Coronary artery (tissue), 2 donors: ENCODE results near the gene RNF166.

Experiments used
- DNase-seq: peaks from one replicate; pipeline ENCODE4 v3.0.0-alpha.2; 2017; ENCODE audit warnings: low spot score
- H3K27ac ChIP-seq, 2 donors: fragments of 200-600 bp; sonication (generic); one replicate each; pipeline ENCODE4 v1.5.1; 2016 to 2019
- H3K4me3 ChIP-seq: fragments of 200-600 bp; sonication (generic); 2 replicates; pipeline ENCODE4 v1.5.1; 2016; ENCODE audit warnings: mild to moderate bottlenecking, moderate library complexity
- CTCF ChIP-seq: fragments of 200-600 bp; sonication (generic); IDR thresholded peaks from one replicate; pipeline ENCODE4 v1.5.1; 2019; ENCODE audit warnings: antibody characterized with exemption

Gene RNF166

DNA sequence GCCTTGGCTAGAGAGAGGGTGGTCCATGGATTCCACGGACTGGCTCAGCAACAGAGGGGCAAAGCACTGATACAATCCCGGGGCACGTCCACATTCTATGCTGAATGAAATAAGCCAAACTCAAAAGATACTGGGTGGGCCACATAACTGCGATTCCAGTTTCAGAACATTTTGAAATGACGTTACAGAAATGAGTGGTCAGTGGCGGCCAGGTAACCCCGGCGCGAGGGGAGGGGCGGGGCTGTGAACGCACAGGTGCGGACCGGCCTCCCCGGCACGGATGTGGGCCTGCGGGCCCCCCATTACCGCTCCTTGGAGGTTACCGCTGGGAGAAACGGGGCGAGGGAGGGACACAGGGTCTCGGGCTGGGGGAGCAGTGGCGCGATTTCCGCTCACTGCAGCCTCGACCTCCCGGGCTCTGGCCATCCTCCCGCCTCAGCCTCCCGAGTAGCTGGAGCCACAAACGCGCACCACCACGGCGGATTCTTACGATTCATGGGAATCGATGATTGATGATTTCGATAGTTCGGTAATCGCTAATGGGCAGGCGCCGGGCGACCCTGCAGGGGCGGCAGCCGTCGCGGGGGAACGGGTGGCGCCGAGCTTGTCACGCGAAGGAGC, 43.9 kb downstream of the RNF166 start:
- no peak for DNase-seq

GRCh38 chr16:88661468-88661867, 44.7 kb downstream of the RNF166 start:
- no peak overlapping the region for H3K4me3 ChIP-seq
- DNase-seq, result no peak
- no peak for TF ChIP-seq CTCF
- no peak overlapping the region for H3K27ac ChIP-seq

More for the DNA sequence above, 43.9 kb downstream of the RNF166 start:
- no peak for TF ChIP-seq CTCF
- H3K4me3 ChIP-seq, result peak overlapping the region; percentile 96
- peak overlapping the region; percentile 73 to 89 for H3K27ac ChIP-seq

- no peak overlapping the region for H3K27ac ChIP-seq
These were observed 47.0 kb downstream of the RNF166 start for GRCh38 chr16:88659160-88659559.

DNA sequence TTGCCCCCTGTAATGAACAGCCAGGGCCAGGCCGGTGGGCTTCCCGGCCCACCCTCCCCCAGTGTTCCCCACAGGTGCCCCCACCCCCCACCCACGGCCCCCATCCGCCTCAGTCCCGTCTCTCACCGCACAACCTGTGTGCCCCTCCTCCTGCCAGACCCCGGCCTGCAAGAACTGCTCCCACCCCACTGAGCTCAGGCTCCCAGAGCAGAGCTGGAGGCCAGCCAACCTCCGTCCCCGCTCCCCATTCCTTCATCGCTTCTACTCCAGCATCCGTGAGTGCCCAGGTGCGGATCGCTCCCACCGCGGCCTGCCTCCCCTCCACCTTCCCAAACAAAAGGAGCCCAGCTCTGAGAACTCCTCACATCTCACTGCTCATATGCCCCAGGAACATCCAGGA, 47.5 kb downstream of the RNF166 start:
- DNase-seq, result no peak
- H3K4me3 ChIP-seq, result no peak overlapping the region
- H3K27ac ChIP-seq, result no peak overlapping the region
- TF ChIP-seq CTCF, result no peak

More at GRCh38 chr16:88659160-88659559, 47.0 kb downstream of the RNF166 start:
- no peak for DNase-seq
- H3K4me3 ChIP-seq, result no peak overlapping the region
- TF ChIP-seq CTCF, result no peak

- TF ChIP-seq CTCF, result no peak
- Histone ChIP-seq H3K27ac (no peak overlapping the region), H3K4me3 (no peak overlapping the region)
- DNase-seq, result no peak
These were observed 48.8 kb downstream of the RNF166 start for GRCh38 chr16:88657371-88657770.

DNA sequence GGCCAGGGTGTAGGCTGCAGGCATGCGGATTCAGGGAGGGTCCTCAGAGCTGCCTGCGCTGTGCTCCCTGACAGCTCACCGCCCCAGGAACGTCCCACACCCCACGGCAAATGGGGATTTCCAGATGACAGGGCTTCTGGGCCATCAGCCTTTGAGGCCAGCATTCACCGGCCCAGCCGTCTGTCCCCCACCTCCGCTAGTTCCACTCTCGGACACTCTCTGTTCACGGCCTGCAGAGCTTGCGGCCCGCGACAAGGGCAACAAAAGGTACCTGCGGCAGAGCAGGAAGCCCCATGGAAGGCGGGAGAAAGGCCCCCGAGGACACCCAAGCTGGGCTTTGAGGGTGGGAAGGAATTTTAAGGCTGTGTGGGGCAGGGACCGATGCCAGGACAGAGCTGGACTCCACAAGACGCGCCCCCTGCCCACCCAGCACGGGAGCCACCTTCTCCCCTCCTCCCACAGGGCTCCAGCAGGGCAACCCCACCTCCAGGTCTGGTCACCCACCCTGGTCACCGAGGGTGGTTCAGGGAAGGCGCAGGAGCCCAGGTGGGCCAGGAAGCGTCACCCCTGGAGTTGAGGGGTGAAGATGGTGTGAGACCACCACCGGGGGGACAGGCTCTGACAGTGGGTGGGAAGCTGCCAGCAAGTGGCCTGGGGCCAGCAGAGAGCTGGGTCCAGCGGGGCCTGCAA, 49.8 kb downstream of the RNF166 start:
- Histone ChIP-seq H3K27ac (no peak overlapping the region), H3K4me3 (no peak overlapping the region)
- no peak for DNase-seq
- TF ChIP-seq CTCF, result no peak

DNA sequence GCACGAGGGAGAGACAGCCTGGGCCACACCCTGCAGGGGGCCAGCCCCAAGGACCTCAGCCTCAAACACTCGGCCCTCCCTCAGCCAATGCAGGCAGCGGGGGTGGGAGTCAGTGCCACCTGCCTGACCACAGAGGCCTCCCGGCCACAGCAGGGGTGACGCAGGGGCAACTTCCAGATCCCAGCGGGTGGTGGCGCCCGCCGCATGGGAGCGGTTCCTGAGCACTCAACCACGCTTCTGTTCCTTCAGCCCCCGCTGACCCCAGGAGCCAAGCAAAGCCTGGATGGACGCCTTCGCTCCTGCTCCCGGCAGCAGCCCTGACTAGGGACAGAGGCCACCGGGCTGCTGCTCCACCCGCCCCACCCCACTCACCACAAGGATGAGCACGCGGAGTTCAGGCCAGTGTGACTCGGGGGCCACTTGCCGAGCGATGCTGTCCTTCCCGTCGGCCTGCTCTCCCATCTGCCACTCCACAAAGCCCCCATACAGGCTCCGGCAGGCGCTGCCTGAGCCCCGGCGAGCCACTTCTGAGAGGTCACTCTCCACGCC, 50.4 kb downstream of the RNF166 start:
- no peak overlapping the region for H3K27ac ChIP-seq
- H3K4me3 ChIP-seq, result no peak overlapping the region
- TF ChIP-seq CTCF, result no peak
- no peak for DNase-seq
